Stimulated activated CD8-positive, alpha-beta memory T cell treated with anti-CD3 and anti-CD28 coated beads, Interleukin-12 subunit alpha, Interleukin-12 subunit beta, amount 100 ng/mL, for 1 hour (primary cell): Measurements from ENCODE around the gene LEPROT.

ENCODE experiments used
- DNase-seq: peaks from one replicate; pipeline ENCODE4 v3.0.0-alpha.2; 2020; ENCODE audit warnings: low read depth

The LEPROT gene

DNA sequence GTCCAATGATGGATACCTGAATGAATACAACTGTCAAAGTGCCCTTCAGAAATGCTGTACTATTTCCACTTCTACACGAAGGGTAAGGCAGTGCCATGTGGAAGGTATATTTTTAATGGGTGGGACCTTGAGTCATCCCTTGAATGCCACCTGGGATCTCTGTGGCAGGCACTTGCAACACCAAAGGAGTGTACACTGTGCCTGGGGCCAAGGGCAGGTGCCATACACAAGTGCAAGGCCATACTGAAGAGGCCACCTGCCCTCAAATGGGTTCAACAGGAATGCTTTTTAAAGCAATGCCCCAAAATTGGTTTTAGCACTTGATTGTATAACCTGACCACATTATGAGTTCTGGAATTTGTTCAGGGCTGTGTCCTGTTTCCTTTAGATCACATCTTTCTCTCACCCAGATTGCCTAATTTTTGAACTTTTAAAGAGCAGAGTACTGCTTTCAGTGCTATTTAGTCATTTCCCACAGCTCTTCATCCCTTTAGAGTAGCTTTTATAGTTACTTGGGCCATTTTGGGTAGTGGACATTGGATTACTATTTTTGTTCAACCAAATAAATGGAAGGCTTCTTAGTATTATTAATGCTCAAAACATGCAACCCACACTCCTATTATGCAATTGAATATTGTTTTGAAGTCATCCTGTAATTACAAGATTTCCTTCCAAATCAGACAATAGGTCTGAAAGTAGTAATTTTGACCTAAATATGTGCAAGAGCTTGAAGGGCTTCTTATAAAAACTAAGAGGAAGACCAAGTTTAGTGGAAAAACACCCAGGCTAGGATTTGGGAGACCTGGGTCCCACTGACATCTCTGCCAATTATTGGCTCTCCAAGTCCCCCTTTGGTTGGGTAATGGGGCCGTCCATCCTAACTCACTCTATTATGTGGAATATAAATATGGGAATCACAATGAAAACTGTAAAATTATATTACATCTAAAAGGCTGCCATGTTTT is 57.2 kb downstream of the LEPROT start:
- DNase-seq = no peak

DNA sequence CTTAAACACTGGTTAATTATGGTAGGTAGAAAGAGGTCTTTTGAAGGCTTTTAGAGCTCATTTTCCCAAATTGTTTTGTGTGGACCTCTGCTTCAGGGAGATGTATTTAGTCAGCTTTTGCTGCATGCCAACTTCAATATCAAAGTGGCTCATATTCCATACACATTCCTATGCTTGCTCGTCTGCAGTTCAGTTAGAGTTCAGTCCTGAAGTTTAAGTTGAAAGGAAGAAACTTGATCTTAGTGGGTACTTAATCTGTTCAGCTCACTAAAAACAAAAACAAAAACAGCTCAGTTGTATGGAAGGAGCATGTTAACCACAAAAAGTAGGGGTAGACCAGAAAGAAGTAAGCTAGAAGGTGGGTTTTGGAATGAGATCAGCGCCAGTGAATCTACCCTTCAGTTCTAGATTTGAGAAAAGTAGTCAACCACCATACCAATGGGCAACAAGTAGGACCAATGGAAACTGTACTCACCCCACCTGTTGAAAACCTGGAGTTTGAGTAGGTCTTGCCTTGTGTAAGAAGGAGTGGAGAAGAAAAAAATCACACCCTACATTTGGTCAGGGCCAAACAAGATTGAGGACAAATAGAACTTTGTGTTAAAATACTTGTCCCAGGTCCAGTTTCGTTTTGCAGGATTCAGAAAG is 58.0 kb downstream of the LEPROT start:
- DNase-seq = no peak

DNA sequence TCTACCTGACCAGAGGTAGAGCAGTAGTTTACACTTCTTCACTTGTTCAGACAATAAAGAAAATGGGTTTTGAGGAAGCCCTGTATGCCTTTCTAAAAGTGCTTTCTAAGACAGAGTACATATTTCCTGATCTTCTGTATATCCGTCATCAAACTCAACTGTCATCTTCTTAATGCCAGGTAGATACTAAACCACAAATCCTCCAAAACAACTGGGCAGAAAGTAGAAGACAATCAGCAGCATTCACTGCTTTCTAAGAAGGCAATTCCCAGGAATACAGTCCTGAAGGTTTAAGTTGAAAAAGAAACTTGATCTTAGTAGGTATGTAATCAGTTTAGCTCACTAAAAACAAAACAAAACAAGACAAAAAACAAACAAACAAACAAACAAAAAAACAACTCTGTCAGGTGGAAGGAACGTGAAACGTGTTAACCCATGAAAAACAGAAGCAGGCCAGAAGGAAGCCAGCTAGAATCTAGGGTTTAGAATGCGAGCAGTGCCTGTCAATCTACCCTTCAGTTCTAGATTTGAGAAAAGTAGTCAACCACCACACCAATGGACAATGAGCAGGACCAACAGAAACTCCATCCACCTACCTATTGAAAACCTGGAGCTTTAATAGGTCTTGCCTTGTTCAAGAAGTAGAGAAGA is 59.2 kb downstream of the LEPROT start:
- DNase-seq = no peak

DNA sequence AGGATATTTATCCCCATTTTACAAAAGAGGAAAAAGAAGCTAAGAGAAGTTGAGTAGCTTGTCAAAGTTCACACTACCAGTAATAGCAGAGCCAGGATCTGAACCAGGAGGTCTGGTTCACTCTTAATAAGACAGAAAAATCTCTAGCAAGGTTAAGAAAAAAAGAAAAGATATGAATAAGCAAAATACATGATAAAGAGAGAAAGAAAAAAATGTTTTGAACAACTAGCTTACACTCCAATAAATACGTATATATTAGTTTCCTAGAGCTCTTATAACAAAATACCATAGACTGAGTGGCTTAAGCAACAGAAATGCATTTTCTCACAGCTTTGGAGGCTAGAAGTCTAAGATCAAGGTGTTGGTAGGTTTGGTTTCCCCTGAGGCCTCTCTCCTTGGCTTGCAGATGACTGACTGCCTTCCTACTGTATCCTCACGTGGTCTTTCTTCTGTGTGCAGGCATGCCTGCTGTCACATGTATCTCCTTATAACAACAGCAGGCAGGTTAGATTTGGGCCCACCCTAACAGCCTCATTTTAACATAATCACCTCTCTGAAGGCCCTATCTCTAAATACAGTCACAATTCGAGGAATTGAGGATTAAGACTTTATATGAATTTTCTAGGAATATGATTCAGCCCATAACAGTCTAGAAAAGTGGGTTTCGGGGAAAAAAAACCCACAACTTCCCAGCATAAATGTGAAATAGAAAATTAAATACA is 60.4 kb downstream of the LEPROT start:
- DNase-seq = no peak

DNA sequence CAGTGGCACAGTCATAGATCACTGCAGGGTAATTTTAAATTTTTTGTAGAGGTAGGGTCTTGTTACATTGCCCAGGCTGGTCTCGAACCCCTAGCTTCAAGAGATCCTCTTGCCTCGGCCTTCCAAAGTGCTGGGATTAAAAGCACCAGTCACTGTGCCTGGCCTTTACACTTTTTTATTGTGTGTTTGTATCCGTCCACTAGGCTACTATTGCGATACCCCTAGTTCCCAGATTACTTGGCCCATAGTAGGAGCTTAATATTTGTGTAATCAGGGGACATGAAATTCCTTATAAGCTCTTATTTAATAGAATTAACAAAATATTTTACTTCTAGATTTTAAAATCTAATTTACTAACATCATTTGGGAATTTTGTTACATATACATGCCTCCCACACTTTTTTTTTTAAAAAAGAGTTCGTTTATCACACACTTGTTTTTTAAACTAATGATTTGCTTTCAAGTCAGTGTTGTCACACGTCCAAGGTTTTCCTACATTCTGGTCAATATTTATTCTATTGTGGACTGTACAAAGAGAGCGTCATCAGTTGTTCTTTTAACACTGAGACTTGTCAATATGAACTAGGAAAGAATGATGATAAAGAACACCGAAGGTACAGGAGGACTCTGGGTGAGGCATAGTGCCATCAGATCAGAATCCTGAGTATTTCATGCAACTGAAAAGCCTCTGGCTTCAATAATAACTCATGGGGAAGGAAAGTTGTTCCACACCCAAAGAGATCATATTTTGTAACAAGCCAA is 63.7 kb downstream of the LEPROT start:
- DNase-seq = no peak
